Measurements from ENCODE around the gene SPNS3. TPM values are rescaled to one million over a fixed set of nuclear protein-coding genes. Genes with fewer than 3 reads are reported as not detected.

Gene SPNS3
- total and polyA plus RNA-seq, 9 of the 15 experiments (the other 6 are each of a cell fraction or from before 2014, with no cell fraction given) = not detected

DNA sequence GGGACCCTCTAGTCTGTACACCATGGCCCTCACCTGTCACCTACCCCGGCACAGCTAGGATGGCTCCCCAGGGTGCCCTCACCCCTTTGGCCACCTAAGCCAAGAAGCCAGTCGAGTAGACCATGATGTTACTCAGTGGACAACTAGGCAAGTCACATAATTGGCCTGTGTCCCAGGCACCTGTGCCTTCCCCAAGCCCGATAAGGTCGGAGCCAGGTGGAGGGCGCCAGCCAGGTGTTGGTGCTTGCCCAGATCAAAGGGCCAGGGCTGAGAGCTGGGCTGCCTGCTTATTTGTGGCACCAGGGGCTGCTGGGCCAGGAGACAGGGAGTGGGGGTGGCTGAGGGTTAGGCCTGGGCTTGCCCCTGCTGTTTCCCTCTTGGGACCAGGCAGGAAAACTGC lies 81.8 kb downstream of the SPNS3 start:
- ATAC-seq = no peak
- Histone ChIP-seq H3K9ac (ENCODE audit: insufficient read depth in 1 of 2, low read depth in 2 of 2, low read length in 2 of 2) (no peak overlapping the region), H3K4me2 (ENCODE audit: insufficient read depth, low read length) (no peak overlapping the region), H3K9me3 (replicated peaks; ENCODE audit: control insufficient read depth, insufficient read depth, low read depth, low read length) (no peaks in the 10 kb centered on the region), H3K4me1 (replicated peaks in 1 of 2; ENCODE audit: control insufficient read depth in 2 of 2, insufficient read depth in 2 of 2, low read length in 2 of 2) (peaks cover 0 to 29% of the 10 kb centered on the region in 2 experiments; a peak in 2 of 5 replicates), H3K27ac (ENCODE audit: extremely low read depth, low read depth, low read length) (no peak overlapping the region), H3K79me2 (ENCODE audit: control insufficient read depth, insufficient read depth, low read length) (no peaks in the 10 kb centered on the region), H3K36me3 (ENCODE audit: control insufficient read depth, insufficient read depth, low read length) (no peaks in the 10 kb centered on the region), H3K27me3 (ENCODE audit: control insufficient read depth in 2 of 2, insufficient read depth in 2 of 2, low read length in 2 of 2) (peaks cover 8 to 62% of the 10 kb centered on the region in 2 experiments; a peak in 3 of 5 replicates), H2AFZ (ENCODE audit: low read depth, low read length) (no peak overlapping the region), H3K9me1 (ENCODE audit: control insufficient read depth, insufficient read depth, low read length) (no peaks in the 10 kb centered on the region), H3K4me3 (no peak overlapping the region), H4K20me1 (replicated peaks; ENCODE audit: control insufficient read depth, insufficient read depth, low read length) (peaks cover 3% of the 10 kb centered on the region; the same call in 1 of the 2 replicates)
- POLR2A ChIA-PET = interaction anchor here (1.4 kb wide), 1 partner anchor 9 kb away, joined by 3 read pairs; no protein-coding TSS in a partner anchor
- DNase-seq (ENCODE audit: extremely low read depth in 1 of 4, low spot score in 3 of 4) = no peak
- CTCF ChIA-PET (ENCODE audit: low intra/inter-chr PET ratio) = no interaction called here
- in situ Hi-C loops (cut with MboI) = no loop called here
- FAIRE-seq = no peak
- intact Hi-C loops (cut with micrococcal nuclease) = no loop called here
- no TSS peak for BruUV-seq (replicated peaks)
- WGBS (ENCODE audit: insufficient coverage, low coverage, missing lambda C conversion rate) = 8% methylated on average over 4 of the region's 5 CpGs
- TF ChIP-seq POLR2AphosphoS2 (IDR thresholded peaks at IDR 0.05; ENCODE audit: low read length) (no peak), EWSR1 (IDR thresholded peaks at IDR 0.05; ENCODE audit: borderline replicate concordance, low read depth, partially characterized antibody) (no peak), MTA3 (IDR thresholded peaks at IDR 0.05; ENCODE audit: borderline replicate concordance) (no peak), THRAP3 (IDR thresholded peaks at IDR 0.05; ENCODE audit: borderline replicate concordance) (no peak), SMAD1 (IDR thresholded peaks at IDR 0.05; ENCODE audit: low read depth, low read length, partially characterized antibody) (no peak), EP400 (IDR thresholded peaks at IDR 0.05) (no peak), NFE2 (IDR thresholded peaks at IDR 0.05; ENCODE audit: low read depth) (no peak), CBFB (CRISPR knock-in tag; IDR thresholded peaks at IDR 0.05) (no peak), CC2D1A (IDR thresholded peaks at IDR 0.05) (no peak), HNRNPUL1 (IDR thresholded peaks at IDR 0.05; ENCODE audit: low read length) (no peak), FOSL1 (tag; conservative IDR thresholded peaks at IDR 0.05) (no peak)
- TF ChIP-seq, protein P1, sequence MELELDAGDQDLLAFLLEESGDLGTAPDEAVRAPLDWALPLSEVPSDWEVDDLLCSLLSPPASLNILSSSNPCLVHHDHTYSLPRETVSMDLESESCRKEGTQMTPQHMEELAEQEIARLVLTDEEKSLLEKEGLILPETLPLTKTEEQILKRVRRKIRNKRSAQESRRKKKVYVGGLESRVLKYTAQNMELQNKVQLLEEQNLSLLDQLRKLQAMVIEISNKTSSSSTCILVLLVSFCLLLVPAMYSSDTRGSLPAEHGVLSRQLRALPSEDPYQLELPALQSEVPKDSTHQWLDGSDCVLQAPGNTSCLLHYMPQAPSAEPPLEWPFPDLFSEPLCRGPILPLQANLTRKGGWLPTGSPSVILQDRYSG (tag; conservative IDR thresholded peaks at IDR 0.05; ENCODE audit: low read depth) = no peak

Data from K562 (cell line).